ENCODE data around the gene DCC.

The DCC gene

DNA sequence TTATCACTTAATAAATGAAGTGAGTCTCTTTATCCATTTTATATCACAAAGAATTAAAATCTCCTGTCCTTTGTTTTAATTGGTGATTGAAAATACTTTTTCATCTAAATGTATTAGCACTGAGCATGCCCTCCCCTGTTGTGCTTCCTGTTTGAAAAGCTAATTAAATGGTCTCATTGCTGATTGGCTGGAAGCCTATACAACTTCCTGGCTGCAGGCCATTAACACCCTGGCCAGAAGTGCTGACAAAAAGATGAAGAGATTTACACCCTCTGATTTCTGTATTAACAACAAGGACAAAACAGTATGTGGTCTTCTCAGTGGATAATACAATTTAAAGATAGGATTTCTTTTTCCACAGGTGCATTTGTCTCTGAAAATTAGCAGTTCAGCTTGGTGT lies 548.0 kb downstream of the DCC start:
- no peak overlapping the region for H3K4me3 ChIP-seq (ENCODE audit: low read length)
- no peak overlapping the region for H3K27ac ChIP-seq (ENCODE audit: low read depth, low read length)
- no peak overlapping the region for H3K4me2 ChIP-seq (ENCODE audit: low read length)
- H3K27me3 ChIP-seq (ENCODE audit: control insufficient read depth, low read length) = no peaks in the 10 kb centered on the region
- no peaks in the 10 kb centered on the region for H3K4me1 ChIP-seq (ENCODE audit: control insufficient read depth, low read length)
- H3K9me2 ChIP-seq (replicated peaks; ENCODE audit: control insufficient read depth, low read length) = no peaks in the 10 kb centered on the region
- no peaks in the 10 kb centered on the region for H3K79me2 ChIP-seq (ENCODE audit: control insufficient read depth, low read length)
- H3F3A ChIP-seq (ENCODE audit: control insufficient read depth, insufficient read depth) = no peaks in the 10 kb centered on the region
- no peaks in the 10 kb centered on the region for H3K36me3 ChIP-seq (ENCODE audit: control insufficient read depth, low read length)
- no peak for TF ChIP-seq EZH2phosphoT487 (IDR thresholded peaks at IDR 0.05; ENCODE audit: borderline replicate concordance, low read length)
- TF ChIP-seq CTCF (IDR thresholded peaks at IDR 0.05; ENCODE audit: low read depth, low read length, poor library complexity, severe bottlenecking) = no peak
- H3K9me3 ChIP-seq (ENCODE audit: control insufficient read depth, insufficient read depth, low read length) = no peaks in the 10 kb centered on the region; the same call in 1 of the 2 replicates
- no peaks in the 10 kb centered on the region for H4K20me1 ChIP-seq (ENCODE audit: control insufficient read depth, insufficient read depth, low read depth, low read length)

DNA sequence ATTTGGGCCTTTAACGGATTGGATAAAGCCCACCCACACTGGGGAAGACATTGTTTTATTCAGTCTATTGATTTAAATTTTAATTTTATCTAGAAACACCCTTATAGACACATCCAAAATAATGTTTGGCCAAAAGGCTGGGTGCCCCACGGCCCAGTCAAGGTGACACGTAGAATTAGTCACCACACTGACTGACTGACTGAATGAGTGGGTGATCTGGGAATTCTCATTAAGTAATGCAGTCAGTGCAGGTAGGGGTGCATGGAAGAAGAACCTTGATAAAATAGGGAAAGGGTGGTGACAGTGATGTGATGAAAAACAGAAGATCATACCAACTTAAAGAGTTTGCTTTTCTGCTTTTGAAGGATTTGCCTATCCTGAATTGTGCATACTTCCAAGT lies 554.8 kb downstream of the DCC start:
- Histone ChIP-seq H3K4me3 (ENCODE audit: low read length) (no peak overlapping the region), H3K27me3 (ENCODE audit: control insufficient read depth, low read length) (no peaks in the 10 kb centered on the region), H3K27ac (ENCODE audit: low read depth, low read length) (no peak overlapping the region), H4K20me1 (ENCODE audit: control insufficient read depth, insufficient read depth, low read depth, low read length) (no peaks in the 10 kb centered on the region), H3K4me1 (ENCODE audit: control insufficient read depth, low read length) (no peaks in the 10 kb centered on the region), H3K9me2 (replicated peaks; ENCODE audit: control insufficient read depth, low read length) (no peaks in the 10 kb centered on the region), H3K4me2 (ENCODE audit: low read length) (no peak overlapping the region), H3K79me2 (ENCODE audit: control insufficient read depth, low read length) (no peaks in the 10 kb centered on the region), H3K9me3 (ENCODE audit: control insufficient read depth, insufficient read depth, low read length) (no peaks in the 10 kb centered on the region), H3F3A (ENCODE audit: control insufficient read depth, insufficient read depth) (no peaks in the 10 kb centered on the region), H3K36me3 (ENCODE audit: control insufficient read depth, low read length) (no peaks in the 10 kb centered on the region)
- TF ChIP-seq CTCF (IDR thresholded peaks at IDR 0.05; ENCODE audit: low read depth, low read length, poor library complexity, severe bottlenecking) = no peak

GRCh38 chr18:52897611-52898484 lies 557.9 kb downstream of the DCC start:
- Histone ChIP-seq H3K4me2 (ENCODE audit: low read length) (no peak overlapping the region), H3K36me3 (ENCODE audit: control insufficient read depth, low read length) (no peaks in the 10 kb centered on the region), H3K27ac (ENCODE audit: low read depth, low read length) (no peak overlapping the region), H3K4me3 (ENCODE audit: low read length) (no peak overlapping the region), H3K79me2 (ENCODE audit: control insufficient read depth, low read length) (no peaks in the 10 kb centered on the region), H3K9me2 (replicated peaks; ENCODE audit: control insufficient read depth, low read length) (no peaks in the 10 kb centered on the region), H3F3A (ENCODE audit: control insufficient read depth, insufficient read depth) (no peaks in the 10 kb centered on the region), H3K9me3 (ENCODE audit: control insufficient read depth, insufficient read depth, low read length) (no peaks in the 10 kb centered on the region), H3K4me1 (ENCODE audit: control insufficient read depth, low read length) (no peaks in the 10 kb centered on the region), H4K20me1 (ENCODE audit: control insufficient read depth, insufficient read depth, low read depth, low read length) (no peaks in the 10 kb centered on the region), H3K27me3 (ENCODE audit: control insufficient read depth, low read length) (no peaks in the 10 kb centered on the region)
- no peak for TF ChIP-seq CTCF (IDR thresholded peaks at IDR 0.05; ENCODE audit: low read depth, low read length, poor library complexity, severe bottlenecking)
- TF ChIP-seq EZH2phosphoT487 (IDR thresholded peaks at IDR 0.05; ENCODE audit: borderline replicate concordance, low read length) = no peak
